ENCODE data around the gene CLNK. TPM values are rescaled to one million over a fixed set of nuclear protein-coding genes. Genes with fewer than 3 reads are reported as not detected.

The CLNK gene
- total and polyA plus RNA-seq, 8 donors: 0.08 to 2.7 (median 0.72) TPM; not detected in 4

- intact Hi-C loops (cut with DNase I; ENCODE audit: low total_unique reads): no loop called here
- no peak for DNase-seq
- Histone ChIP-seq H3K9me3 (no peaks in the 10 kb centered on the region), H3K36me3 (no peaks in the 10 kb centered on the region), H3K4me1 (no peaks in the 10 kb centered on the region), H3K4me3 (no peak overlapping the region), H3K27me3 (no peaks in the 10 kb centered on the region), H3K27ac (no peak overlapping the region)
- TF ChIP-seq POLR2A (IDR thresholded peaks at IDR 0.05): no peak
- 74 to 92% (median 76%) methylated on average over 4 to 5 of the region's 5 CpGs for WGBS, 5 donors
Measured at GRCh38 chr4:10482913-10483312, 201.7 kb downstream of the CLNK start.

DNA sequence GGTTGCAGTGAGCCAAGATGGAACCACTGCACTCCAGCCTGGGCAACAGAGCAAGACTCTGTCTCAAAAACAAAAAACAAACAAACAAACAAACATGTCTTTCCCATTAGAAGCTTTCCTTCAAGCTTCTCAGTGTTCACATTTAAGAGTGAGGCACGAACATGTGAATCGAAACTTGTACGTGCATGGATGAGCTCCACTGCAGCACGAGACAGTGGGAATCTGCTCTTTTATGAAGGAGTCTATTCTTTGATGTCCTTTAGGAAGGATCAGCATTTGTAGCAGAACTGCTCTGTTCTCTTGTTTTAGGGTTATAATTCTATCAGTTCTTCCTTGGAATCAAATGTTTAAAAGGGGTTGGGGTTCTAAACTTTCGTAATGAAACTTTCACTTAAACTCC lies 204.0 kb downstream of the CLNK start:
- no peaks in the 10 kb centered on the region for H3K4me1 ChIP-seq
- no peaks in the 10 kb centered on the region for H3K27me3 ChIP-seq
- no peaks in the 10 kb centered on the region for H3K9me3 ChIP-seq
- intact Hi-C loops (cut with DNase I; ENCODE audit: low total_unique reads): no loop called here
- H3K27ac ChIP-seq: no peak overlapping the region
- TF ChIP-seq EP300 (IDR thresholded peaks at IDR 0.05): no peak
- TF ChIP-seq POLR2AphosphoS5 (IDR thresholded peaks at IDR 0.05): no peak
- 87 to 95% (median 91%) methylated on average over 5 of the region's 5 CpGs for WGBS, 5 donors
- no peak overlapping the region for H3K4me3 ChIP-seq
- H3K36me3 ChIP-seq: no peaks in the 10 kb centered on the region
- DNase-seq: no peak

DNA sequence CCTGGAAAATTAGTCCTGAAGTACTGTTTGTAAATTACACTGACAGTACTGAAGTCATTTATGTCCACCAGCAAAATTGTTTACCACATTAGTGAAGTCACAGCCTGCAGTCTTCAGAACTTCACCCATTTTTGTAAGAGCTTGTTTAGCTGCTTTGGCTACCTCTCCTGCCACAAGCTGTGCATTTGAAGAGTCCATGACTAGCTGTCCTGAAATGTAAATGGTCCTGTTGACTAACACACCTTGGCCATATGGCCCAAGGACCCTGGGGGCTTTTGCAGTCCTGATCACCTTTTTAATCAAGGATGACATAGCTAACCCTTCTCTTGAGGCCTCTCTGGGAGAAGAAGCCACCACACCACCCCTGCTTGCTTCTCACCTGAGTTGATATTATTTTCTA lies 205.9 kb downstream of the CLNK start:
- H3K4me3 ChIP-seq: no peak overlapping the region
- intact Hi-C loops (cut with DNase I; ENCODE audit: low total_unique reads): no loop called here

GRCh38 chr4:10470505-10470904 lies 214.1 kb downstream of the CLNK start:
- intact Hi-C loops (cut with DNase I; ENCODE audit: low total_unique reads): no loop called here
- TF ChIP-seq POLR2A (IDR thresholded peaks at IDR 0.05) (no peak), POLR2AphosphoS5 (IDR thresholded peaks at IDR 0.05) (no peak), EP300 (IDR thresholded peaks at IDR 0.05) (no peak)
- TF ChIP-seq, protein P1, sequence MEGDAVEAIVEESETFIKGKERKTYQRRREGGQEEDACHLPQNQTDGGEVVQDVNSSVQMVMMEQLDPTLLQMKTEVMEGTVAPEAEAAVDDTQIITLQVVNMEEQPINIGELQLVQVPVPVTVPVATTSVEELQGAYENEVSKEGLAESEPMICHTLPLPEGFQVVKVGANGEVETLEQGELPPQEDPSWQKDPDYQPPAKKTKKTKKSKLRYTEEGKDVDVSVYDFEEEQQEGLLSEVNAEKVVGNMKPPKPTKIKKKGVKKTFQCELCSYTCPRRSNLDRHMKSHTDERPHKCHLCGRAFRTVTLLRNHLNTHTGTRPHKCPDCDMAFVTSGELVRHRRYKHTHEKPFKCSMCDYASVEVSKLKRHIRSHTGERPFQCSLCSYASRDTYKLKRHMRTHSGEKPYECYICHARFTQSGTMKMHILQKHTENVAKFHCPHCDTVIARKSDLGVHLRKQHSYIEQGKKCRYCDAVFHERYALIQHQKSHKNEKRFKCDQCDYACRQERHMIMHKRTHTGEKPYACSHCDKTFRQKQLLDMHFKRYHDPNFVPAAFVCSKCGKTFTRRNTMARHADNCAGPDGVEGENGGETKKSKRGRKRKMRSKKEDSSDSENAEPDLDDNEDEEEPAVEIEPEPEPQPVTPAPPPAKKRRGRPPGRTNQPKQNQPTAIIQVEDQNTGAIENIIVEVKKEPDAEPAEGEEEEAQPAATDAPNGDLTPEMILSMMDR (IDR thresholded peaks at IDR 0.05): no peak
- no peak overlapping the region for H3K4me3 ChIP-seq
- H3K27ac ChIP-seq: no peak overlapping the region
- no peaks in the 10 kb centered on the region for H3K9me3 ChIP-seq
- no peaks in the 10 kb centered on the region for H3K36me3 ChIP-seq
- H3K4me1 ChIP-seq: no peaks in the 10 kb centered on the region
- WGBS, 5 donors: 81 to 86% (median 85%) methylated on average over 5 of the region's 5 CpGs
- no peaks in the 10 kb centered on the region for H3K27me3 ChIP-seq
- DNase-seq: no peak

More for the DNA sequence above, 205.9 kb downstream of the CLNK start:
- H3K4me1 ChIP-seq: no peaks in the 10 kb centered on the region
- TF ChIP-seq POLR2A (IDR thresholded peaks at IDR 0.05): no peak
- TF ChIP-seq, protein P1 (IDR thresholded peaks at IDR 0.05): no peak
- H3K27me3 ChIP-seq: no peaks in the 10 kb centered on the region
- no peaks in the 10 kb centered on the region for H3K36me3 ChIP-seq
- H3K9me3 ChIP-seq: no peaks in the 10 kb centered on the region
- no peak for DNase-seq
- H3K27ac ChIP-seq: no peak overlapping the region

DNA sequence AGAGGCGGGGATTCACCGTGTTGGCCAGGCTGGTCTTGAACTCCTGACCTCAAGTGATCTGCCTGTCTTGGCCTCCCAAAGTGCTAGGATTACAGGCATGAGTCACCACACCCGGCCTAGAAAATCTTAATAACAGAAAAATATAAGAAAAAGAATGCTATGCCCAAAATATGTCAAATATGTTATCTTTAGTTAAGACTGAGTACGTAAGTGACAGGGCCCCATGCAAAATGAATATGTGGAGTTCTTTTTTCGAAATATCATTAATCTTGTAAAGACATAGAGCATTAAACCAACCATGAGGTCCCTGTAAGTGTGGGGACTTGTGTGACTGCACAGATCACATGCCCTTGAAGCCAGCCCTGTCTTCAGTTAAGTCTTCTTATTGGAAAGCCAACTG lies 218.4 kb downstream of the CLNK start:
- intact Hi-C loops (cut with DNase I; ENCODE audit: low total_unique reads): no loop called here
- Histone ChIP-seq H3K9me3 (peaks cover 0 to 12% (median 2%) of the 10 kb centered on the region in 4 donors), H3K4me3 (no peak overlapping the region), H3K36me3 (no peaks in the 10 kb centered on the region), H3K27me3 (peaks cover 8 to 33% (median 11%) of the 10 kb centered on the region in 3 donors), H3K4me1 (peaks cover 3 to 8% (median 7%) of the 10 kb centered on the region in 4 donors), H3K27ac (no peak overlapping the region)
- no peak for DNase-seq
- 83 to 94% (median 86%) methylated on average over 5 of the region's 5 CpGs for WGBS, 5 donors
- no peak for TF ChIP-seq EP300 (IDR thresholded peaks at IDR 0.05)
- TF ChIP-seq, protein P1 (IDR thresholded peaks at IDR 0.05): no peak
- no peak for TF ChIP-seq POLR2AphosphoS5 (IDR thresholded peaks at IDR 0.05)
- TF ChIP-seq POLR2A (IDR thresholded peaks at IDR 0.05): no peak
